Prostate gland (tissue), 2 donors: ENCODE data around the gene RGL1.

Source experiments
- POLR2A ChIP-seq: fragments of 450-650 bp; IDR thresholded peaks from one replicate; pipeline ENCODE4 v1.6.1; 2016; ENCODE audit warnings: antibody characterized with exemption, mild to moderate bottlenecking
- POLR2AphosphoS5 ChIP-seq: sonication (generic); formaldehyde crosslinking; IDR thresholded peaks from one replicate; pipeline ENCODE4 v1.6.1; 2017; ENCODE audit warnings: antibody characterized with exemption
- TF ChIP-seq, protein P1 (sequence below), 4 experiments: fragments of 200-600 bp in 2 of 4; fragments of 450-650 bp in 2 of 4; sonication (generic) in 2 of 4; IDR thresholded peaks; 1 replicate in 3 of 4; 2 replicates in 1 of 4; pipeline ENCODE4 v1.5.1; 2016 to 2019; ENCODE audit warnings: antibody characterized with exemption in 4 of 4, mild to moderate bottlenecking in 2 of 4, moderate library complexity in 2 of 4

DNA sequence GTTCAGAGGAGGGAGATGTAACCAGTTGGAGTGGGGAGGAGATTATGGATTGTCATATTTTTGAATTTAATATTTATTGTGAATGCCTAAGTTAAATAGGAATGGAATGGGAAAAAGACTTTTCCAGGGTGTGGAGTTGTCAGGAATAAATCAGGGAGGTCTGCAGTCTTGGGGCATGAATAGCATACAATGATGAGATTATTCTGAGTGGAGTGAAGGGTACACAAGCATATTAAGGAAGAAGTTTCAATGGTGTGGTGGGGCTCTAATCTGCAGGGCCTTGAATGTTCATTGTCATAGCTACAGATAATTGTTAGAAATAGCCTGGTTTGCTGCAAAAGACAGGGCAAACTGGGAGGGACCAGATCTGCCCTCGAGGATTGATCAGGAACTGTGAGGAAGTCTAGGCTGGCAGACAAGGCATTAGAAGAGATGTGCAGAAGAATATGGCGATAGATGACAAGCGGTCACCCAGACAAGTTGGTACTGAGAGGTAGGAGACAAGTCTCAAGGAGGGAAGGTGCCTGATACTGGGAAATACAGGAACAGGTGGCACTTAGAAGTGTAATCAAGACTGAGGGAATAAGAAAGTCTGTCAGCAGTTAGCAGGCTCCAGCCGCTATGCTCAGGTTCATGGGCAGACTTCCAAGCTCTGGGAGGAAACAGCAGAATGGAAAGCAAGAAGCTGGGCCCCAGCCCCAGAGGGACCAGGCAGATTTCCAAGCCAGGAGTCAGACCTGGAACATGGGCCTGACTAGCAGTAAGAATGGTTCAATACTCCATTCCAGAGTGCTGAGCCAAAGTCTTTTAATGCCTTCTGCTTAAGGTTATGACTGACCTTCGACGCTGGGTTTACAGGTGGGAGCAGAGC is 20.9 kb upstream of the RGL1 start:
- TF ChIP-seq POLR2A: no peak
- TF ChIP-seq POLR2AphosphoS5: no peak
- TF ChIP-seq, protein P1, sequence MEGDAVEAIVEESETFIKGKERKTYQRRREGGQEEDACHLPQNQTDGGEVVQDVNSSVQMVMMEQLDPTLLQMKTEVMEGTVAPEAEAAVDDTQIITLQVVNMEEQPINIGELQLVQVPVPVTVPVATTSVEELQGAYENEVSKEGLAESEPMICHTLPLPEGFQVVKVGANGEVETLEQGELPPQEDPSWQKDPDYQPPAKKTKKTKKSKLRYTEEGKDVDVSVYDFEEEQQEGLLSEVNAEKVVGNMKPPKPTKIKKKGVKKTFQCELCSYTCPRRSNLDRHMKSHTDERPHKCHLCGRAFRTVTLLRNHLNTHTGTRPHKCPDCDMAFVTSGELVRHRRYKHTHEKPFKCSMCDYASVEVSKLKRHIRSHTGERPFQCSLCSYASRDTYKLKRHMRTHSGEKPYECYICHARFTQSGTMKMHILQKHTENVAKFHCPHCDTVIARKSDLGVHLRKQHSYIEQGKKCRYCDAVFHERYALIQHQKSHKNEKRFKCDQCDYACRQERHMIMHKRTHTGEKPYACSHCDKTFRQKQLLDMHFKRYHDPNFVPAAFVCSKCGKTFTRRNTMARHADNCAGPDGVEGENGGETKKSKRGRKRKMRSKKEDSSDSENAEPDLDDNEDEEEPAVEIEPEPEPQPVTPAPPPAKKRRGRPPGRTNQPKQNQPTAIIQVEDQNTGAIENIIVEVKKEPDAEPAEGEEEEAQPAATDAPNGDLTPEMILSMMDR (IDR thresholded peaks at IDR 0.05): no peak
